ENCODE data around the gene FKBP3. TPM values are rescaled to one million over a fixed set of nuclear protein-coding genes. Genes with fewer than 3 reads are reported as not detected.
A peak's percentile ranks its signal among the peaks of the same experiment; 100 is the strongest.

FKBP3 gene
- polyA plus RNA-seq, 1 of the 3 experiments (the other 2 are of a cell fraction) = 21.8 TPM

DNA sequence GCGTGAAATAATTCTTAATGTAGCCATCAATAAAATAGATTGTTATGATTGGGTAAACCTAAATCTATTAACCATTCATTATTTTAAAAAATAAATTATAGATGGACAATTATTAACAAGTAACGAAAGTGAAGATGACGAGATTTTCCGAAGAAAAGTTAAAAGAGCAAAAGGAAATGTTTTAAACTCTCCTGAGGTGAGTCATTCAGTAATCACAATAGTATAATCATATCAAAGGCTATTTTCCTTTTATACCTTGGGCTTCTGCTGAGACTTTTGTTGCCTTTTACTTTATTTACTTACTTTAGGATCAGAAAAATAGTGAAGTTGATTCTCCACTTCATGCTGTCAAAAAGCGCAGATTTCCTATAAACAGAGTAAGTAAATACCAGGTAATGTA is 47.0 kb upstream of the FKBP3 start:
- DNase-seq = no peak
- no peaks in the 10 kb centered on the region for H3K79me2 ChIP-seq (ENCODE audit: insufficient read depth)
- H3K36me3 ChIP-seq (replicated peaks in 1 of 2; ENCODE audit: control insufficient read depth in 1 of 2, insufficient read depth in 2 of 2, low read length in 1 of 2) = no peaks in the 10 kb centered on the region
- H2AFZ ChIP-seq (ENCODE audit: low read depth) = no peak overlapping the region
- no peak overlapping the region for H3K9ac ChIP-seq
- ChIA-PET POLR2A (no interaction called here), CTCF (no interaction called here)
- no peaks in the 10 kb centered on the region for H3F3A ChIP-seq (replicated peaks; ENCODE audit: insufficient read depth)
- H3K27me3 ChIP-seq (ENCODE audit: insufficient read depth) = no peaks in the 10 kb centered on the region
- no peak for TF ChIP-seq CHD2 (IDR thresholded peaks at IDR 0.05; ENCODE audit: low read length, partially characterized antibody)
- no peak for TF ChIP-seq TAF1 (IDR thresholded peaks at IDR 0.05; ENCODE audit: borderline replicate concordance, low read depth, low read length)
- TF ChIP-seq GABPA (IDR thresholded peaks at IDR 0.05; ENCODE audit: low read depth) = no peak
- TF ChIP-seq RFX5 (IDR thresholded peaks at IDR 0.05; ENCODE audit: low read length) = no peak
- TF ChIP-seq TEAD4 (IDR thresholded peaks at IDR 0.05; ENCODE audit: borderline replicate concordance, insufficient read depth) = no peak
- whole genome bisulfite sequencing (ENCODE audit: low lambda C conversion rate) = 62% methylated on average over 5 of the region's 5 CpGs
- H3K9me3 ChIP-seq = no peaks in the 10 kb centered on the region
- no peak overlapping the region for H3K4me3 ChIP-seq (ENCODE audit: low read depth in 2 of 2, low read length in 1 of 2)
- H3K27ac ChIP-seq (ENCODE audit: low read depth in 2 of 2, low read length in 1 of 2) = peak overlapping the region in 1 of 2 experiments; percentile 39; a peak in 2 of 4 replicates
- H3K4me2 ChIP-seq = peak overlapping the region; percentile 41; the same call in 1 of the 2 replicates
- no peaks in the 10 kb centered on the region for H4K20me1 ChIP-seq (ENCODE audit: insufficient read depth)
- H3K4me1 ChIP-seq (ENCODE audit: control insufficient read depth in 1 of 2, insufficient read depth in 2 of 2, low read depth in 1 of 2, low read length in 1 of 2) = no peaks in the 10 kb centered on the region
- no peaks in the 10 kb centered on the region for H3K9me2 ChIP-seq

DNA sequence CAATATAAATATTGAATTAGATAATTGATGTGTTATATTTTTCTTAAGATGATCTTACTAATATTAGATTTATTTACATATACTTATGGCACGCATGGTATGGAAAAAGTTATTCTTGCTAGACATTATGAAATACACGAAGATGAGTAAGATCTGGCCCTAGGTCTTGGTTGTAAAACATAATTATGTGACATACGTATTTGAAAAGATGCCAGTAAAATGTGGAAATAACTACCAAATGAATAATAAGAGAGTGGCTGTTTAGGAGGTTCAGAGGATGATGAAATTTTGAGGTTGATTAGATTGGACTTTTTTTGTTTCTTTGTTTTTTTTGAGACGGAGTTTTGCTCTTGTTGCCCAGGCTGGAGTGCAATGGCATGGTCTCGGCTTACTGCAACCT is 42.8 kb upstream of the FKBP3 start:
- no peaks in the 10 kb centered on the region for H3K79me2 ChIP-seq (ENCODE audit: insufficient read depth)
- ChIA-PET POLR2A (no interaction called here), CTCF (no interaction called here)
- H3K4me2 ChIP-seq = no peak overlapping the region
- no peaks in the 10 kb centered on the region for H3K9me3 ChIP-seq
- 33% methylated on average over 5 of the region's 5 CpGs for WGBS (ENCODE audit: low lambda C conversion rate)
- no peak overlapping the region for H3K9ac ChIP-seq
- H3K36me3 ChIP-seq (replicated peaks in 1 of 2; ENCODE audit: control insufficient read depth in 1 of 2, insufficient read depth in 2 of 2, low read length in 1 of 2) = no peaks in the 10 kb centered on the region
- DNase-seq = no peak
- H3K9me2 ChIP-seq = no peaks in the 10 kb centered on the region
- peak overlapping the region in 1 of 2 experiments; percentile 35; a peak in 2 of 4 replicates for H3K27ac ChIP-seq (ENCODE audit: low read depth in 2 of 2, low read length in 1 of 2)
- no peak overlapping the region for H3K4me3 ChIP-seq (ENCODE audit: low read depth in 2 of 2, low read length in 1 of 2)
- peak; percentile 15; the same call in 1 of the 2 replicates for TF ChIP-seq RXRA (IDR thresholded peaks at IDR 0.05; ENCODE audit: borderline replicate concordance, low read depth)
- peak; percentile 16; the same call in 1 of the 2 replicates for TF ChIP-seq NFIC (IDR thresholded peaks at IDR 0.05; ENCODE audit: borderline replicate concordance)
- TF ChIP-seq TCF12 (IDR thresholded peaks at IDR 0.05) = peak; percentile 18; the same call in 1 of the 2 replicates
- TF ChIP-seq GABPA (IDR thresholded peaks at IDR 0.05; ENCODE audit: low read depth) = no peak
- TF ChIP-seq JUND (IDR thresholded peaks at IDR 0.05) = 0 out of 2 replicates have a peak, but pooled peaks have one; percentile 9
- TF ChIP-seq RFX5 (IDR thresholded peaks at IDR 0.05; ENCODE audit: low read length) = no peak
- TF ChIP-seq EZH2phosphoT487 (IDR thresholded peaks at IDR 0.05; ENCODE audit: borderline replicate concordance, low read depth) = no peak
- TF ChIP-seq, protein P1, sequence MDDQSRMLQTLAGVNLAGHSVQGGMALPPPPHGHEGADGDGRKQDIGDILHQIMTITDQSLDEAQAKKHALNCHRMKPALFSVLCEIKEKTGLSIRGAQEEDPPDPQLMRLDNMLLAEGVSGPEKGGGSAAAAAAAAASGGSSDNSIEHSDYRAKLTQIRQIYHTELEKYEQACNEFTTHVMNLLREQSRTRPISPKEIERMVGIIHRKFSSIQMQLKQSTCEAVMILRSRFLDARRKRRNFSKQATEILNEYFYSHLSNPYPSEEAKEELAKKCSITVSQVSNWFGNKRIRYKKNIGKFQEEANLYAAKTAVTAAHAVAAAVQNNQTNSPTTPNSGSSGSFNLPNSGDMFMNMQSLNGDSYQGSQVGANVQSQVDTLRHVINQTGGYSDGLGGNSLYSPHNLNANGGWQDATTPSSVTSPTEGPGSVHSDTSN (IDR thresholded peaks at IDR 0.05) = peak; percentile 51; the same call in 1 of the 2 replicates
- H3K4me1 ChIP-seq (ENCODE audit: control insufficient read depth in 1 of 2, insufficient read depth in 2 of 2, low read depth in 1 of 2, low read length in 1 of 2) = no peaks in the 10 kb centered on the region
- no peaks in the 10 kb centered on the region for H4K20me1 ChIP-seq (ENCODE audit: insufficient read depth)
- H3K27me3 ChIP-seq (ENCODE audit: insufficient read depth) = no peaks in the 10 kb centered on the region
- H3F3A ChIP-seq (replicated peaks; ENCODE audit: insufficient read depth) = no peaks in the 10 kb centered on the region
- no peak overlapping the region for H2AFZ ChIP-seq (ENCODE audit: low read depth)

DNA sequence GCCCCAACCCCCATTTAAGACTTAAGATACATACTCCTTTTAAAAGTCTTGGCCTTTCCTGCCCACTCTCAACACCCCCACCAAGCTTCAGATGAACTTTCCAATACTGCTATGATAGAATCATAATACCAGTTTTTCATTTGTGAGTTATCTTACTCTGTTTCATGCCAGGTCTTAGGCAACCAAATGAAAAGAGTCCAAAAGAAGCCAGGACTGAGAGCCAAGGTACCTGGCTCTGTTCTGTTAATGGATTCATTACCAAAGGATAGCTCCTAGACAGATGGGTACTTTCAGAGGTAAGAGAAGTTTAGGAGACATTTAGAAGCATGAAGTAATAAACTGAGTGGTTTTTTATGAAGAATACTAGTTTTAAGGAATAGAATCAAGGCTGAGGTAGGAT is 35.6 kb upstream of the FKBP3 start:
- no peaks in the 10 kb centered on the region for H3K36me3 ChIP-seq (replicated peaks in 1 of 2; ENCODE audit: control insufficient read depth in 1 of 2, insufficient read depth in 2 of 2, low read length in 1 of 2)
- CTCF ChIA-PET = no interaction called here
- POLR2A ChIA-PET = no interaction called here
- no peaks in the 10 kb centered on the region for H3K27me3 ChIP-seq (ENCODE audit: insufficient read depth)
- H2AFZ ChIP-seq (ENCODE audit: low read depth) = no peak overlapping the region
- no peak overlapping the region for H3K27ac ChIP-seq (ENCODE audit: low read depth in 2 of 2, low read length in 1 of 2)
- no peaks in the 10 kb centered on the region for H3F3A ChIP-seq (replicated peaks; ENCODE audit: insufficient read depth)
- no peak for DNase-seq
- no peaks in the 10 kb centered on the region for H4K20me1 ChIP-seq (ENCODE audit: insufficient read depth)
- no peaks in the 10 kb centered on the region for H3K4me1 ChIP-seq (ENCODE audit: control insufficient read depth in 1 of 2, insufficient read depth in 2 of 2, low read depth in 1 of 2, low read length in 1 of 2)
- no peak overlapping the region for H3K9ac ChIP-seq
- no peak overlapping the region for H3K4me3 ChIP-seq (ENCODE audit: low read depth in 2 of 2, low read length in 1 of 2)
- H3K9me2 ChIP-seq = no peaks in the 10 kb centered on the region
- no peaks in the 10 kb centered on the region for H3K9me3 ChIP-seq
- H3K4me2 ChIP-seq = no peak overlapping the region
- H3K79me2 ChIP-seq (ENCODE audit: insufficient read depth) = no peaks in the 10 kb centered on the region
- TF ChIP-seq RAD21 (IDR thresholded peaks at IDR 0.05; ENCODE audit: low read length) = no peak
- no peak for TF ChIP-seq FOXM1 (IDR thresholded peaks at IDR 0.05; ENCODE audit: low read depth)
- TF ChIP-seq, protein P1 (IDR thresholded peaks at IDR 0.05) = no peak
- no peak for TF ChIP-seq MXI1 (IDR thresholded peaks at IDR 0.05; ENCODE audit: low read depth, low read length)
- TF ChIP-seq NRF1 (IDR thresholded peaks at IDR 0.05; ENCODE audit: low read depth, low read length) = no peak
- TF ChIP-seq, protein P2, sequence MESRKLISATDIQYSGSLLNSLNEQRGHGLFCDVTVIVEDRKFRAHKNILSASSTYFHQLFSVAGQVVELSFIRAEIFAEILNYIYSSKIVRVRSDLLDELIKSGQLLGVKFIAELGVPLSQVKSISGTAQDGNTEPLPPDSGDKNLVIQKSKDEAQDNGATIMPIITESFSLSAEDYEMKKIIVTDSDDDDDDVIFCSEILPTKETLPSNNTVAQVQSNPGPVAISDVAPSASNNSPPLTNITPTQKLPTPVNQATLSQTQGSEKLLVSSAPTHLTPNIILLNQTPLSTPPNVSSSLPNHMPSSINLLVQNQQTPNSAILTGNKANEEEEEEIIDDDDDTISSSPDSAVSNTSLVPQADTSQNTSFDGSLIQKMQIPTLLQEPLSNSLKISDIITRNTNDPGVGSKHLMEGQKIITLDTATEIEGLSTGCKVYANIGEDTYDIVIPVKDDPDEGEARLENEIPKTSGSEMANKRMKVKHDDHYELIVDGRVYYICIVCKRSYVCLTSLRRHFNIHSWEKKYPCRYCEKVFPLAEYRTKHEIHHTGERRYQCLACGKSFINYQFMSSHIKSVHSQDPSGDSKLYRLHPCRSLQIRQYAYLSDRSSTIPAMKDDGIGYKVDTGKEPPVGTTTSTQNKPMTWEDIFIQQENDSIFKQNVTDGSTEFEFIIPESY (IDR thresholded peaks at IDR 0.05; ENCODE audit: borderline replicate concordance, low read depth) = no peak
- TF ChIP-seq NFIC (IDR thresholded peaks at IDR 0.05; ENCODE audit: borderline replicate concordance) = no peak
